Glutamatergic neuron (in vitro differentiated cells): ENCODE measurements around the gene DUSP22. TPM values are rescaled to one million over a fixed set of nuclear protein-coding genes. Genes with fewer than 3 reads are reported as not detected.

Experiments used
- DNase-seq: peaks from one replicate; pipeline ENCODE4 v3.0.0; 2022
- H3K27ac Mint-ChIP-seq: one replicate; pipeline ENCODE4 v1.8.0; 2020; ENCODE audit warnings: mild to moderate bottlenecking, mixed read lengths, inconsistent platforms; ENCODE audit not compliant: unreplicated experiment
- H3K27me3 Mint-ChIP-seq: one replicate; pipeline ENCODE4 v1.8.0; 2020; ENCODE audit warnings: mild to moderate bottlenecking, moderate library complexity, mixed read lengths, inconsistent platforms; ENCODE audit not compliant: unreplicated experiment
- H3K36me3 Mint-ChIP-seq: one replicate; pipeline ENCODE4 v1.8.0; 2020; ENCODE audit warnings: mild to moderate bottlenecking, mixed read lengths, inconsistent platforms; ENCODE audit not compliant: unreplicated experiment
- H3K4me1 Mint-ChIP-seq: one replicate; pipeline ENCODE4 v1.8.0; 2020; ENCODE audit warnings: mild to moderate bottlenecking, low read depth, mixed read lengths, inconsistent platforms; ENCODE audit not compliant: unreplicated experiment
- H3K4me3 Mint-ChIP-seq: one replicate; pipeline ENCODE4 v1.8.0; 2020; ENCODE audit warnings: mild to moderate bottlenecking, mixed read lengths, inconsistent platforms; ENCODE audit not compliant: unreplicated experiment
- H3K9me3 Mint-ChIP-seq: one replicate; pipeline ENCODE4 v1.8.0; 2020; ENCODE audit warnings: mild to moderate bottlenecking, moderate library complexity, mixed read lengths, inconsistent platforms; ENCODE audit not compliant: unreplicated experiment
- total RNA-seq: library from RNA; stranded (reverse); fragmentation: NEBNext Ultra II Directional; extraction: Animal tissue kit (Norgen Biotek cat#: 25700); gene quantifications from one replicate; pipeline ENCODE4 v1.2.1, GENCODE V29; 2021; ENCODE audit not compliant: unreplicated experiment
- TF ChIP-seq, protein P1 (sequence below): fragments of 200-600 bp; sonication (generic); IDR thresholded peaks from one replicate; pipeline ENCODE4 v1.5.0; 2021; ENCODE audit not compliant: partially characterized antibody, unreplicated experiment

The DUSP22 gene
- total RNA-seq, 1 donor from 2014 or later: 40.4 TPM

DNA sequence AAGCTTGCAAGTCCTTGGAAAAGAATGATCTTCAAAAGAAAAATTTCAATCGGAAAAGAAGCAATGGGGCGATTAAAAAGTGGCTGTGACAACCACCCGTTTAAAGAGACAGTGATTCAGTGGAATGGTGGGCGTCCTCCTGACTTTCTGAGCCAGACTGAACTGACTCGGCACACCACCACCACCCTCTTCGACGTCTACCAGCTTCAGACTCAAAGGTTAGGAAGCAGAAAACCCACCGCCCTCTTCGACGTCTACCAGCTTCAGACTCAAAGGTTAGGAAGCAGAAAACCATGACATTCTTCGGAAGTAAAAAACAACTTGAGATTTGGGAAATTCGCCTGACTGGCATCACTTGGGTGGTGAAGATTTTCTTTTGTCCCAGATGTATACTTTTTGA lies 71.0 kb downstream of the DUSP22 start:
- H3K9me3 Mint-ChIP-seq: peaks cover 27% of the 10 kb centered on the region
- H3K36me3 Mint-ChIP-seq: peaks cover 36% of the 10 kb centered on the region
- no peak overlapping the region for H3K27ac Mint-ChIP-seq
- TF ChIP-seq, protein P1, sequence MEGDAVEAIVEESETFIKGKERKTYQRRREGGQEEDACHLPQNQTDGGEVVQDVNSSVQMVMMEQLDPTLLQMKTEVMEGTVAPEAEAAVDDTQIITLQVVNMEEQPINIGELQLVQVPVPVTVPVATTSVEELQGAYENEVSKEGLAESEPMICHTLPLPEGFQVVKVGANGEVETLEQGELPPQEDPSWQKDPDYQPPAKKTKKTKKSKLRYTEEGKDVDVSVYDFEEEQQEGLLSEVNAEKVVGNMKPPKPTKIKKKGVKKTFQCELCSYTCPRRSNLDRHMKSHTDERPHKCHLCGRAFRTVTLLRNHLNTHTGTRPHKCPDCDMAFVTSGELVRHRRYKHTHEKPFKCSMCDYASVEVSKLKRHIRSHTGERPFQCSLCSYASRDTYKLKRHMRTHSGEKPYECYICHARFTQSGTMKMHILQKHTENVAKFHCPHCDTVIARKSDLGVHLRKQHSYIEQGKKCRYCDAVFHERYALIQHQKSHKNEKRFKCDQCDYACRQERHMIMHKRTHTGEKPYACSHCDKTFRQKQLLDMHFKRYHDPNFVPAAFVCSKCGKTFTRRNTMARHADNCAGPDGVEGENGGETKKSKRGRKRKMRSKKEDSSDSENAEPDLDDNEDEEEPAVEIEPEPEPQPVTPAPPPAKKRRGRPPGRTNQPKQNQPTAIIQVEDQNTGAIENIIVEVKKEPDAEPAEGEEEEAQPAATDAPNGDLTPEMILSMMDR: no peak
- H3K27me3 Mint-ChIP-seq: peaks cover 22% of the 10 kb centered on the region
- H3K4me1 Mint-ChIP-seq: no peaks in the 10 kb centered on the region
- DNase-seq: no peak
- no peak overlapping the region for H3K4me3 Mint-ChIP-seq

- Mint-ChIP-seq H3K27me3 (peaks cover 20% of the 10 kb centered on the region), H3K27ac (no peak overlapping the region), H3K4me3 (no peak overlapping the region), H3K9me3 (peaks cover 27% of the 10 kb centered on the region), H3K36me3 (peaks cover 36% of the 10 kb centered on the region), H3K4me1 (no peaks in the 10 kb centered on the region)
- no peak for DNase-seq
- TF ChIP-seq, protein P1: no peak
These were observed 71.6 kb downstream of the DUSP22 start for GRCh38 chr6:363909-364308.

GRCh38 chr6:364609-365540 lies 72.6 kb downstream of the DUSP22 start:
- no peak overlapping the region for H3K27ac Mint-ChIP-seq

GRCh38 chr6:365835-366234 lies 73.5 kb downstream of the DUSP22 start:
- Mint-ChIP-seq H3K4me1 (no peaks in the 10 kb centered on the region), H3K4me3 (no peak overlapping the region), H3K9me3 (peaks cover 36% of the 10 kb centered on the region), H3K27ac (no peak overlapping the region), H3K36me3 (peaks cover 47% of the 10 kb centered on the region), H3K27me3 (peaks cover 30% of the 10 kb centered on the region)
- TF ChIP-seq, protein P1: no peak
- no peak for DNase-seq

More at GRCh38 chr6:364609-365540, 72.6 kb downstream of the DUSP22 start:
- Mint-ChIP-seq H3K4me3 (no peak overlapping the region), H3K9me3 (peaks cover 31% of the 10 kb centered on the region), H3K36me3 (peaks cover 40% of the 10 kb centered on the region), H3K27me3 (peaks cover 23% of the 10 kb centered on the region), H3K4me1 (no peaks in the 10 kb centered on the region)
- DNase-seq: no peak
- TF ChIP-seq, protein P1: no peak
